HCT116 (cell line): ENCODE results near the gene PRRT3. TPM values are rescaled to one million over a fixed set of nuclear protein-coding genes. Genes with fewer than 3 reads are reported as not detected.
A peak's percentile ranks its signal among the peaks of the same experiment; 100 is the strongest.

Source experiments
- ATAC-seq: fragments of 200-7000 bp; cut with Tn5 transposase; 2 replicates; pipeline ENCODE4 v1.9.1; 2020; ENCODE audit warnings: mild to moderate bottlenecking, moderate library complexity
- BruUV-seq: library from RNA; stranded (reverse); fragments of 400-500 nt; replicated peaks from 2 replicates; lab custom pipeline; 2021; lab: Mats Ljungman, UMichigan
- CTCF ChIA-PET: fragments of 300-600 bp; sonication (Branson Sonifier 250); formaldehyde crosslinking; loops from one replicate; lab custom pipeline; 2021; ENCODE audit warnings: antibody characterized with exemption; lab: Charles Lee
- POLR2A ChIA-PET: fragments of 300-600, 350-600 bp; sonication (Branson Sonifier 250); formaldehyde crosslinking; loops from one replicate; lab custom pipeline; 2021; ENCODE audit warnings: antibody characterized with exemption; lab: Charles Lee
- RAD21 ChIA-PET, 2 experiments: fragments of 300-600 bp; sonication (Branson Sonifier 250); formaldehyde crosslinking; loops; one replicate each; lab custom pipeline; 2023; ENCODE audit warnings: low total read pairs in 2 of 2; ENCODE audit not compliant: uncharacterized antibody in 2 of 2, unreplicated experiment in 2 of 2, low non-redundant PET in 1 of 2; lab: Charles Lee
- DNase-seq: peaks from one replicate; pipeline ENCODE4 v3.0.0-alpha.2; 2010; ENCODE audit warnings: low read depth, low spot score
- H2AFZ ChIP-seq: fragments of 200-600 bp; shearing (Covaris generic), sonication (generic); 2 replicates; pipeline ENCODE4 v1.6.1; 2017; ENCODE audit warnings: low read depth, mixed run types, mixed read lengths, antibody characterized with exemption, low read length; ENCODE audit not compliant: poor library complexity, severe bottlenecking
- H3K27ac ChIP-seq: 2 replicates; pipeline ENCODE4 v1.5.1; 2012; ENCODE audit warnings: low read depth, low read length
- H3K27me3 ChIP-seq: fragments of 200-600 bp; sonication (generic); 2 replicates; pipeline ENCODE4 v1.6.1; 2016; ENCODE audit warnings: mixed run types, low read length, mixed read lengths; ENCODE audit not compliant: insufficient read depth
- H3K36me3 ChIP-seq, 2 experiments: fragments of 200-500 bp in 1 of 2; fragments of 200-600 bp in 1 of 2; sonication (Bioruptor generic) in 1 of 2; sonication (generic) in 1 of 2; 2 replicates each; pipeline versions ENCODE4 v1.5.1 to v1.6.1; 2014 to 2016; ENCODE audit warnings: low read length in 2 of 2, inconsistent platforms in 1 of 2, mixed read lengths in 1 of 2, mixed run types in 1 of 2; ENCODE audit not compliant: insufficient read depth in 2 of 2, control insufficient read depth in 1 of 2
- H3K4me1 ChIP-seq, 2 experiments: fragments of 200-600 bp in 1 of 2; sonication (generic) in 1 of 2; 2 replicates each; pipeline versions ENCODE4 v1.5.1 to v1.6.1; 2012 to 2017; ENCODE audit warnings: low read length in 2 of 2, inconsistent platforms in 1 of 2, mild to moderate bottlenecking in 1 of 2, mixed read lengths in 1 of 2, mixed run types in 1 of 2, moderate library complexity in 1 of 2; ENCODE audit not compliant: insufficient read depth in 2 of 2, control insufficient read depth in 1 of 2
- H3K4me2 ChIP-seq: fragments of 200-600 bp; sonication (generic); 2 replicates; pipeline ENCODE4 v1.6.1; 2017; ENCODE audit warnings: mixed run types, low read length, mixed read lengths
- H3K4me3 ChIP-seq, 2 experiments: fragments of 200-600 bp in 1 of 2; sonication (generic) in 1 of 2; replicated peaks in 1 of 2; 2 replicates each; pipeline ENCODE4 v1.5.1; 2011 to 2016; ENCODE audit warnings: low read length in 2 of 2, control low read depth in 1 of 2, low read depth in 1 of 2, mild to moderate bottlenecking in 1 of 2, mixed read lengths in 1 of 2, mixed run types in 1 of 2
- H3K79me2 ChIP-seq: fragments of 200-600 bp; sonication (generic); 2 replicates; pipeline ENCODE4 v1.6.1; 2017; ENCODE audit warnings: mild to moderate bottlenecking, mixed run types, low read length, moderate library complexity, mixed read lengths; ENCODE audit not compliant: insufficient read depth
- H3K9ac ChIP-seq: fragments of 200-600 bp; sonication (generic); 2 replicates; pipeline ENCODE4 v1.6.1; 2016; ENCODE audit warnings: low read length, mixed read lengths
- H3K9me2 ChIP-seq: fragments of 200-600 bp; sonication (generic), shearing (Covaris generic); 2 replicates; pipeline ENCODE4 v1.6.1; 2017; ENCODE audit warnings: mixed run types, mild to moderate bottlenecking, moderate library complexity; ENCODE audit not compliant: insufficient read depth
- H3K9me3 ChIP-seq, 2 experiments: fragments of 200-500 bp in 1 of 2; fragments of 200-600 bp in 1 of 2; sonication (Bioruptor generic) in 1 of 2; sonication (generic) in 1 of 2; 2 replicates each; pipeline ENCODE4 v1.6.1; 2014 to 2017; ENCODE audit warnings: low read length in 2 of 2, mixed read lengths in 2 of 2, inconsistent platforms in 1 of 2, low read depth in 1 of 2, mild to moderate bottlenecking in 1 of 2, mixed run types in 1 of 2, moderate library complexity in 1 of 2; ENCODE audit not compliant: control insufficient read depth in 1 of 2, insufficient read depth in 1 of 2
- H4K20me1 ChIP-seq: fragments of 200-600 bp; sonication (generic), shearing (Covaris generic); 2 replicates; pipeline ENCODE4 v1.6.1; 2017; ENCODE audit warnings: mixed run types, mild to moderate bottlenecking, moderate library complexity; ENCODE audit not compliant: insufficient read depth
- ATF3 ChIP-seq: IDR thresholded peaks from 2 replicates; pipeline ENCODE4 v1.6.1; 2012
- CBX3 ChIP-seq: IDR thresholded peaks from 2 replicates; pipeline ENCODE4 v1.6.1; 2012; ENCODE audit warnings: low read depth
- EGR1 ChIP-seq: IDR thresholded peaks from 2 replicates; pipeline ENCODE4 v1.6.1; 2012; ENCODE audit warnings: low read depth
- EZH2phosphoT487 ChIP-seq: fragments of 200-600 bp; IDR thresholded peaks from 2 replicates; pipeline ENCODE4 v1.6.1; 2018; ENCODE audit warnings: antibody characterized with exemption, borderline replicate concordance
- FOSL1 ChIP-seq: IDR thresholded peaks from 2 replicates; pipeline ENCODE4 v1.6.1; 2012; ENCODE audit warnings: low read depth
- POLR2AphosphoS5 ChIP-seq: IDR thresholded peaks from 2 replicates; pipeline ENCODE4 v1.6.1; 2011; ENCODE audit warnings: mild to moderate bottlenecking, low read depth, low read length, moderate library complexity
- RAD21 ChIP-seq: IDR thresholded peaks from 2 replicates; pipeline ENCODE4 v1.6.1; 2012; ENCODE audit warnings: low read depth, mild to moderate bottlenecking
- SIN3A ChIP-seq: IDR thresholded peaks from 2 replicates; pipeline ENCODE4 v1.6.1; 2012; ENCODE audit warnings: low read depth
- SP1 ChIP-seq: IDR thresholded peaks from 2 replicates; pipeline ENCODE4 v1.6.1; 2012; ENCODE audit warnings: low read depth
- TCF7L2 ChIP-seq: IDR thresholded peaks from 2 replicates; pipeline ENCODE4 v1.7.0; 2011; ENCODE audit warnings: borderline replicate concordance, inconsistent platforms; ENCODE audit not compliant: insufficient read depth, insufficient read length; ENCODE audit errors: extremely low read depth
- YY1 ChIP-seq: IDR thresholded peaks from 2 replicates; pipeline ENCODE4 v1.6.1; 2011; ENCODE audit warnings: low read length, low read depth, moderate library complexity, mild to moderate bottlenecking; ENCODE audit not compliant: insufficient replicate concordance; ENCODE audit errors: extremely low read depth
- ZFX ChIP-seq: fragments of 450-650 bp; IDR thresholded peaks from 2 replicates; pipeline ENCODE4 v1.6.1; 2017
- ZNF274 ChIP-seq: fragments of 200-500 bp; sonication (Bioruptor generic); IDR thresholded peaks from 2 replicates; pipeline ENCODE4 v1.6.1; 2014; ENCODE audit warnings: mild to moderate bottlenecking, low read depth, low read length, inconsistent platforms
- intact Hi-C: fragments of 100-400 bp; cut with micrococcal nuclease; formaldehyde crosslinking; loops from 2 replicates; pipeline ENCODE4 v1.10.0; 2022
- total RNA-seq: library from RNA; stranded (reverse); gene quantifications from one replicate; pipeline ENCODE4 v1.2.1, GENCODE V29; 2021; ENCODE audit not compliant: unreplicated experiment

The PRRT3 gene
- total RNA-seq, 1 experiment from 2014 or later, result 0.96 TPM

GRCh38 chr3:9916346-9916733 is 35.9 kb downstream of the PRRT3 start:
- peak overlapping the region; percentile 50 to 63 for H3K4me3 ChIP-seq

DNA sequence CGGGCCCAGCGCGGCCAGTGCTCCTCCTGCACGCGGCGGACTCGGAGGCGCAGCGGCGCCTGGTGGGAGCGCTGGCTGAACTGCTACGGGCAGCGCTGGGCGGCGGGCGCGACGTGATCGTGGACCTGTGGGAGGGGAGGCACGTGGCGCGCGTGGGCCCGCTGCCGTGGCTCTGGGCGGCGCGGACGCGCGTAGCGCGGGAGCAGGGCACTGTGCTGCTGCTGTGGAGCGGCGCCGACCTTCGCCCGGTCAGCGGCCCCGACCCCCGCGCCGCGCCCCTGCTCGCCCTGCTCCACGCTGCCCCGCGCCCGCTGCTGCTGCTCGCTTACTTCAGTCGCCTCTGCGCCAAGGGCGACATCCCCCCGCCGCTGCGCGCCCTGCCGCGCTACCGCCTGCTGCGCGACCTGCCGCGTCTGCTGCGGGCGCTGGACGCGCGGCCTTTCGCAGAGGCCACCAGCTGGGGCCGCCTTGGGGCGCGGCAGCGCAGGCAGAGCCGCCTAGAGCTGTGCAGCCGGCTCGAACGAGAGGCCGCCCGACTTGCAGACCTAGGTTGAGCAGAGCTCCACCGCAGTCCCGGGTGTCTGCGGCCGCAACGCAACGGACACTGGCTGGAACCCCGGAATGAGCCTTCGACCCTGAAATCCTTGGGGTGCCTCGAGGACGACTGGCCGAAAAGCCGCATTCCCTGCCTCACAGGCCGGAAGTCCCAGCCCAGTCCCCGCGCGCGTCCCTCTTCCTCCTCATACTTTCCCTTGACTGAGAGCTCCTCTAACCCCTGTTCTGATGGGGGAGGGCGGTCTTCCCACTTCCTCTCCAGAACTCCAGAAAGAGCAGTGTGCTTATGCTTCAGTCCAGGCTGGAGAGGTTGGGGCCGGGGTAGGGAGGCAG is 36.7 kb downstream of the PRRT3 start:
- no peak overlapping the region for H3K4me3 ChIP-seq

More at GRCh38 chr3:9916346-9916733, 35.9 kb downstream of the PRRT3 start:
- intact Hi-C loops, result no loop called here
- H3K9ac ChIP-seq, result peak overlapping the region; percentile 63
- DNase-seq (no peak), ATAC-seq (no peak)
- no peaks in the 10 kb centered on the region for H3K9me3 ChIP-seq
- H3K4me2 ChIP-seq, result peak overlapping the region; percentile 92
- no peaks in the 10 kb centered on the region for H3K9me2 ChIP-seq
- ChIA-PET RAD21 (no interaction called here), POLR2A (interaction anchor here (0.8 to 1.2 kb wide), 2 partner anchors 13 to 19 kb away, joined by 3 read pairs; no protein-coding TSS in a partner anchor), CTCF (interaction anchor here (0.9 to 1.1 kb wide), 2 partner anchors 17 to 30 kb away, joined by 3 to 6 read pairs; partner anchors contain the start of gene CRELD1)
- H3K36me3 ChIP-seq, result no peaks in the 10 kb centered on the region
- no peaks in the 10 kb centered on the region for H4K20me1 ChIP-seq
- H2AFZ ChIP-seq, result no peak overlapping the region
- TF ChIP-seq FOSL1 (no peak), YY1 (no peak), ATF3 (no peak), ZNF274 (no peak), EGR1 (no peak), ZFX (no peak), RAD21 (no peak), SP1 (no peak), SIN3A (no peak), POLR2AphosphoS5 (no peak), TCF7L2 (no peak)
- no peaks in the 10 kb centered on the region for H3K79me2 ChIP-seq
- BruUV-seq, result no TSS peak
- peaks cover 6 to 18% of the 10 kb centered on the region in 2 experiments; a peak in 3 of 4 replicates for H3K4me1 ChIP-seq
- no peaks in the 10 kb centered on the region for H3K27me3 ChIP-seq
- H3K27ac ChIP-seq, result 0 out of 2 replicates have a peak overlapping the region, but pooled peaks have one; percentile 14

More for the DNA sequence above, 36.7 kb downstream of the PRRT3 start:
- H3K27me3 ChIP-seq, result no peaks in the 10 kb centered on the region
- POLR2A ChIA-PET, result no interaction called here
- RAD21 ChIA-PET, result no interaction called here
- no peaks in the 10 kb centered on the region for H4K20me1 ChIP-seq
- no peaks in the 10 kb centered on the region for H3K9me3 ChIP-seq
- peaks cover 6 to 18% of the 10 kb centered on the region in 2 experiments; a peak in 3 of 4 replicates for H3K4me1 ChIP-seq
- no peaks in the 10 kb centered on the region for H3K36me3 ChIP-seq
- ATAC-seq (no peak), DNase-seq (no peak)
- CTCF ChIA-PET, result no interaction called here
- no peak overlapping the region for H3K27ac ChIP-seq
- no peaks in the 10 kb centered on the region for H3K9me2 ChIP-seq
- no peak overlapping the region for H3K4me2 ChIP-seq
- H3K79me2 ChIP-seq, result no peaks in the 10 kb centered on the region
- no peak for TF ChIP-seq CBX3
- no peak for TF ChIP-seq EZH2phosphoT487
- BruUV-seq, result no TSS peak
- no peak overlapping the region for H3K9ac ChIP-seq
- H2AFZ ChIP-seq, result no peak overlapping the region
- intact Hi-C loops, result no loop called here
